DND-41 (cell line): Measurements from ENCODE around the gene POU3F1.

Source experiments
- ATAC-seq: fragments of 200-7000 bp; cut with Tn5 transposase; 3 replicates; pipeline ENCODE4 v1.9.1; 2021; ENCODE audit warnings: low read depth; ENCODE audit not compliant: insufficient read depth
- DNase-seq: peaks from one replicate; pipeline ENCODE4 v3.0.0-alpha.2; 2020
- H2AFZ ChIP-seq: 2 replicates; pipeline ENCODE4 v1.6.0; 2012; ENCODE audit warnings: low read depth, low read length
- H3K27ac ChIP-seq: 2 replicates; pipeline ENCODE4 v1.5.1; 2012; ENCODE audit warnings: low read length, inconsistent platforms
- H3K27me3 ChIP-seq: fragments of 200-600 bp; sonication (generic); 2 replicates; pipeline ENCODE4 v1.6.0; 2012; ENCODE audit warnings: low read length, mild to moderate bottlenecking, inconsistent platforms; ENCODE audit not compliant: insufficient read depth, poor library complexity
- H3K36me3 ChIP-seq: 2 replicates; pipeline ENCODE4 v1.5.1; 2012; ENCODE audit warnings: low read length, inconsistent platforms; ENCODE audit not compliant: insufficient read depth
- H3K4me1 ChIP-seq: 2 replicates; pipeline ENCODE4 v1.5.1; 2012; ENCODE audit warnings: mild to moderate bottlenecking, low read length; ENCODE audit not compliant: insufficient read depth
- H3K4me2 ChIP-seq: 2 replicates; pipeline ENCODE4 v1.6.0; 2012; ENCODE audit warnings: mild to moderate bottlenecking, moderate library complexity, low read length, inconsistent platforms; ENCODE audit not compliant: insufficient read depth
- H3K4me3 ChIP-seq, 2 experiments: fragments of 200-600 bp in 1 of 2; shearing (Covaris generic) in 1 of 2; 2 replicates each; pipeline ENCODE4 v1.5.1; 2012 to 2016; ENCODE audit warnings: inconsistent platforms in 2 of 2, low read length in 2 of 2, mild to moderate bottlenecking in 2 of 2, low read depth in 1 of 2, moderate library complexity in 1 of 2
- H3K79me2 ChIP-seq: 2 replicates; pipeline ENCODE4 v1.6.0; 2012; ENCODE audit warnings: low read length, inconsistent platforms; ENCODE audit not compliant: insufficient read depth
- H3K9ac ChIP-seq: 2 replicates; pipeline ENCODE4 v1.6.0; 2012; ENCODE audit warnings: low read depth, mild to moderate bottlenecking, inconsistent platforms, low read length, moderate library complexity
- H3K9me3 ChIP-seq: 2 replicates; pipeline ENCODE4 v1.5.1; 2012; ENCODE audit warnings: low read length, moderate library complexity, mild to moderate bottlenecking, inconsistent platforms; ENCODE audit not compliant: insufficient read depth, severe bottlenecking
- H4K20me1 ChIP-seq: 2 replicates; pipeline ENCODE4 v1.6.0; 2012; ENCODE audit warnings: low read length; ENCODE audit not compliant: insufficient read depth
- CTCF ChIP-seq: IDR thresholded peaks from 2 replicates; pipeline ENCODE4 v1.5.1; 2012; ENCODE audit warnings: borderline replicate concordance, low read length, moderate library complexity, mild to moderate bottlenecking; ENCODE audit not compliant: poor library complexity, severe bottlenecking; ENCODE audit errors: extremely low read depth
- EZH2 ChIP-seq: IDR thresholded peaks from 3 replicates; pipeline ENCODE4 v1.6.1; 2012; ENCODE audit warnings: borderline replicate concordance, low read depth, mild to moderate bottlenecking, moderate library complexity, low read length, inconsistent platforms; ENCODE audit not compliant: severe bottlenecking

POU3F1 gene

GRCh38 chr1:38029685-38030511 lies 16.7 kb downstream of the POU3F1 start:
- Histone ChIP-seq H3K4me3 (no peak overlapping the region), H3K4me1 (no peaks in the 10 kb centered on the region), H3K4me2 (no peak overlapping the region), H3K36me3 (peaks cover 14% of the 10 kb centered on the region), H3K9ac (no peak overlapping the region), H4K20me1 (peaks cover 21% of the 10 kb centered on the region), H3K79me2 (no peaks in the 10 kb centered on the region), H3K9me3 (no peaks in the 10 kb centered on the region), H3K27ac (no peak overlapping the region), H2AFZ (no peak overlapping the region), H3K27me3 (no peaks in the 10 kb centered on the region)
- TF ChIP-seq CTCF: no peak
- TF ChIP-seq EZH2: no peak
- DNase-seq: no peak
- ATAC-seq: peak; percentile 21; the same call in 2 of the 3 replicates

- no peaks in the 10 kb centered on the region for H3K27me3 ChIP-seq
- no peaks in the 10 kb centered on the region for H3K79me2 ChIP-seq
- H3K4me3 ChIP-seq: no peak overlapping the region
- no peak for ATAC-seq
- no peak overlapping the region for H3K4me2 ChIP-seq
- peaks cover 21% of the 10 kb centered on the region for H4K20me1 ChIP-seq
- no peak overlapping the region for H3K9ac ChIP-seq
- no peaks in the 10 kb centered on the region for H3K9me3 ChIP-seq
- no peak for DNase-seq
- TF ChIP-seq EZH2: no peak
- TF ChIP-seq CTCF: no peak
- H3K4me1 ChIP-seq: no peaks in the 10 kb centered on the region
- peaks cover 18% of the 10 kb centered on the region for H3K36me3 ChIP-seq
- H3K27ac ChIP-seq: no peak overlapping the region
- no peak overlapping the region for H2AFZ ChIP-seq
Measured at GRCh38 chr1:38029081-38029681, 17.4 kb downstream of the POU3F1 start.

- H3K4me1 ChIP-seq: no peaks in the 10 kb centered on the region
- peaks cover 23% of the 10 kb centered on the region for H3K36me3 ChIP-seq
- no peak overlapping the region for H2AFZ ChIP-seq
- H3K4me3 ChIP-seq: no peak overlapping the region
- H4K20me1 ChIP-seq: peaks cover 21% of the 10 kb centered on the region
- H3K9me3 ChIP-seq: no peaks in the 10 kb centered on the region
- no peak for DNase-seq
- no peak overlapping the region for H3K9ac ChIP-seq
- no peak for TF ChIP-seq EZH2
- peak; percentile 10 for TF ChIP-seq CTCF
- ATAC-seq: 0 out of 3 replicates have a peak, but pooled peaks have one; percentile 10
- H3K79me2 ChIP-seq: no peaks in the 10 kb centered on the region
- no peak overlapping the region for H3K27ac ChIP-seq
- H3K27me3 ChIP-seq: no peaks in the 10 kb centered on the region
- H3K4me2 ChIP-seq: no peak overlapping the region
Measured at GRCh38 chr1:38028671-38029070, 17.9 kb downstream of the POU3F1 start.
